GM20000 (cell line): ENCODE measurements around the gene TRA2B.

Experiments
- DNase-seq: peaks from one replicate; pipeline ENCODE4 v3.0.0; 2012; ENCODE audit warnings: low spot score
- CTCF ChIP-seq: IDR thresholded peaks from 2 replicates; pipeline ENCODE4 v1.5.1; 2012; ENCODE audit warnings: mild to moderate bottlenecking, control low read depth; ENCODE audit errors: extremely low read depth, missing control alignments

Gene TRA2B

GRCh38 chr3:185979721-185980121, 41.9 kb upstream of the TRA2B start:
- no peak for TF ChIP-seq CTCF
- no peak for DNase-seq

- no peak for TF ChIP-seq CTCF
- no peak for DNase-seq
These were observed 40.7 kb upstream of the TRA2B start for GRCh38 chr3:185978516-185978915.

GRCh38 chr3:185977679-185978040, 39.8 kb upstream of the TRA2B start:
- TF ChIP-seq CTCF: no peak
- DNase-seq: no peak

- peak; percentile 90 for TF ChIP-seq CTCF
- peak; percentile 79 for DNase-seq
These were observed 39.3 kb upstream of the TRA2B start for GRCh38 chr3:185976977-185977678.

GRCh38 chr3:185976100-185976499, 38.3 kb upstream of the TRA2B start:
- TF ChIP-seq CTCF: no peak
- no peak for DNase-seq

DNA sequence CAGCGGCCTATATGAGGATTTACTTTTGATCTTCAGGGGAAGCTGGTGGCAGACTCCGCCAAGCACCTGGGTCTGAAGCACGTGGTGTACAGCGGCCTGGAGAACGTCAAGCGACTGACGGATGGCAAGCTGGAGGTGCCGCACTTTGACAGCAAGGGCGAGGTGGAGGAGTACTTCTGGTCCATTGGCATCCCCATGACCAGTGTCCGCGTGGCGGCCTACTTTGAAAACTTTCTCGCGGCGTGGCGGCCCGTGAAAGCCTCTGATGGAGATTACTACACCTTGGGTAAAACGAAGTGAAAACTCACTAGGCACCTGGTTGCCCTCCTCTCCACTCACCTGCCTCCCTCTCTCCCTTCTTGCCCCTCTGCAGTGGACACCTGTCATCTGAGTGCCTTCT, 33.8 kb upstream of the TRA2B start:
- TF ChIP-seq CTCF: no peak
- no peak for DNase-seq

DNA sequence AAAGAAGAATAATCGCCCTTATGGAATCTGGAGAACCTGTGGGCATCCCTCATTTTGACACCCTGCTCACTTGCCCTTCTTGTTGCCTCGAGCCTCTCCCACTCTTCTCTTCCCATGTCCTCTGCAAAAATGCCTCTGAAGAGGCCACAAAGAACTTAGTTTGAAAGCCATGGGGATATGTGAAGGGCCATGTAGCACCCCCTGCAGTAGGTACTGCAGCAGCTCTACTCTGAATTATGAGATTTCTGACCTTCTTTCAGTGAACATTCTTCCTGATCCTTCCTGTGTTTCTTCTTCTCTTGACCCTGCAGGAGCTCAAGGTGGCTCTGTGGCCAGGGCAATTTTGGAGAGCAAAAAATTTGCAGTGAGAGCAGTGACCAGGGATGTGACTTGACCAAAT, 30.4 kb upstream of the TRA2B start:
- TF ChIP-seq CTCF: no peak
- no peak for DNase-seq
